ENCODE measurements around the gene YEATS2. TPM values are rescaled to one million over a fixed set of nuclear protein-coding genes. Genes with fewer than 3 reads are reported as not detected.

The YEATS2 gene
- total and polyA plus RNA-seq, 2 of the 4 experiments (the other 2 are of a cell fraction): 30.1 to 43.0 TPM

DNA sequence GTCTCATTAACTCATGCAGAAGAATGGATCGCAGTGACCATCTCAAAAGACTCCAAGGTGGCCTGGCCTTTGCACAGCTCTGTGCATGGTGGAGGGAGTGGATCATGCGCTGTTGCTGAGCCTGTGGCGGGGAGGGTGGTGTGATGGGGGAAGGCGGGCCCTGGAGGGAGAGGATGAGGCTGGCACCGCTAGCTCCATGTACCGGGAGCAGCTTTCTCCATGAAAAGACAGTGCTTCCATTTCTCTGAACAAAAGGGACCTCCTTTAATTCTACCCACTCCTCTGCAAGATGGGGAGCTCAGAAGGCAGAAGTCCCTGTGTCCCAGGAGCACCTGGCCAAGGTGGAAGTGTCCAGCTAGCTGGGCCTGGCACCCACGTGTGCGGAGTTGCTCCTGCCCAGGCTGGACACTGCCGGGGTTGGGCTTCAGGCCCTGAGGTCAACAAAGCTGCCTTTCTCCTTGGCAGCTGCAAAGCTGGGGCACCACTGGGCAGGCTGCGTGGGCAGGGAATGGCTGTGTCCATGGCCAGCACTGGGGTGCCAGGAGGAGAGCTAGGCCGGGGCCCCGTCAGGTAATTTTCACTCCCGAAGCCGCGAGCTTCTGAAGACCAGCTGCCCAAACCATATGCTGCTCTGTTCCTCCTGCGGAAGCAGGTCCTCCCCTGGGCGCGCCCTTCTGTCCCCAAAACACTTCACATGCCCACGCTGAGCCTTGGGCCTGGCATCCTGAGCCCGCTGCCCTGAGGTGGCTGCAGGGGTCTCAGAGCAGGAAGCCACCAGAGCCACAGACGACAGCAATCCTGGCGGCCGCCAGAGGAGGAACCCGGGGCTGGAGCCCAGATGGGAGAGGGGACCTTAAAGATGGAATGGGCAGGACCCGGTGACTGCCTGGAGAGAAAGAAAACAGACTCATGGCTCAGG is 121.4 kb downstream of the YEATS2 start:
- 85% methylated on average over 11 of the region's 25 CpGs; no CpG with 5 or more reads in 1 of the 2 experiments for WGBS, 2 experiments (ENCODE audit: extremely low coverage in 2 of 2, insufficient read length in 1 of 2)
- dilution Hi-C loops (cut with HindIII; ENCODE audit: low sequenced_read_pairs, unreplicated experiment): no loop called here
- no peak overlapping the region for H3K4me2 ChIP-seq (ENCODE audit: low read depth, low read length)
- H2AFZ ChIP-seq (replicated peaks; ENCODE audit: low read length, poor library complexity): no peak overlapping the region
- intact Hi-C loops (cut with micrococcal nuclease): no loop called here
- H2BK15ac ChIP-seq (ENCODE audit: low read depth, low read length): no peak overlapping the region
- no peak overlapping the region for H2BK20ac ChIP-seq (ENCODE audit: low read depth, low read length)
- H3K79me1 ChIP-seq (ENCODE audit: low read depth in 1 of 2, low read length in 2 of 2): peaks cover 0 to 8% of the 10 kb centered on the region in 2 experiments; a peak in 1 of 4 replicates
- H3K27ac ChIP-seq (ENCODE audit: insufficient read depth, low read length): no peak overlapping the region
- H4K8ac ChIP-seq (ENCODE audit: low read depth in 2 of 2, low read length in 2 of 2): no peak overlapping the region
- H2AK5ac ChIP-seq (ENCODE audit: low read depth, low read length): no peak overlapping the region
- H3K56ac ChIP-seq (ENCODE audit: extremely low read depth, insufficient read depth, low read length): no peak overlapping the region
- no peak overlapping the region for H3K23ac ChIP-seq (ENCODE audit: low read depth, low read length)
- H3K4ac ChIP-seq (ENCODE audit: low read depth, low read length): no peak overlapping the region
- H3K36me3 ChIP-seq (ENCODE audit: control insufficient read depth, insufficient read depth, low read length): peaks cover 8% of the 10 kb centered on the region; the same call in 1 of the 2 replicates
- H3K27me3 ChIP-seq (ENCODE audit: control insufficient read depth, insufficient read depth, low read length): no peaks in the 10 kb centered on the region
- in situ Hi-C loops (cut with MboI; ENCODE audit: low sequenced_read_pairs): no loop called here
- CTCF ChIA-PET: no interaction called here
- BruUV-seq (replicated peaks): no TSS peak
- H2AK9ac ChIP-seq (replicated peaks; ENCODE audit: low read depth, low read length, poor library complexity): no peak overlapping the region
- no peak overlapping the region for H3K18ac ChIP-seq (ENCODE audit: low read depth, low read length)
- peaks cover 5% of the 10 kb centered on the region; the same call in 1 of the 2 replicates for H3K9me1 ChIP-seq (ENCODE audit: insufficient read depth, low read length)
- no peak overlapping the region for H3K4me3 ChIP-seq (ENCODE audit: insufficient read depth, low read depth, low read length)
- no peaks in the 10 kb centered on the region for H3K9me3 ChIP-seq (ENCODE audit: control insufficient read depth, insufficient read depth, low read length)
- POLR2A ChIA-PET (ENCODE audit: unreplicated experiment): no interaction called here
- DNase-seq: no peak
- no peak overlapping the region for H3K9ac ChIP-seq (ENCODE audit: low read depth, low read length)
- H2BK5ac ChIP-seq (ENCODE audit: low read depth, low read length, poor library complexity, severe bottlenecking): no peak overlapping the region
- peaks cover 6% of the 10 kb centered on the region for H4K20me1 ChIP-seq (ENCODE audit: insufficient read depth, low read length)
- H4K91ac ChIP-seq (ENCODE audit: insufficient read depth, low read depth, low read length): no peak overlapping the region
- no peak overlapping the region for H4K5ac ChIP-seq (ENCODE audit: low read depth, low read length)
- peaks cover 2% of the 10 kb centered on the region for H3K4me1 ChIP-seq (ENCODE audit: control insufficient read depth, insufficient read depth, low read length)
- H3K14ac ChIP-seq (replicated peaks; ENCODE audit: low read depth, low read length): no peak overlapping the region
- ATAC-seq (ENCODE audit: low read depth): no peak
- no peak overlapping the region for H2BK120ac ChIP-seq (ENCODE audit: low read depth, low read length)
- TF ChIP-seq RFX5 (IDR thresholded peaks at IDR 0.05; ENCODE audit: low read depth, low read length) (no peak), MAZ (IDR thresholded peaks at IDR 0.05; ENCODE audit: borderline replicate concordance, low read depth, low read length) (no peak), RAD21 (IDR thresholded peaks at IDR 0.05; ENCODE audit: low read length) (no peak), SMC3 (IDR thresholded peaks at IDR 0.05; ENCODE audit: low read depth, low read length) (no peak), POLR2A (IDR thresholded peaks at IDR 0.05; ENCODE audit: low read depth, low read length) (no peak), MXI1 (IDR thresholded peaks at IDR 0.05; ENCODE audit: borderline replicate concordance, low read depth, low read length) (no peak), BHLHE40 (IDR thresholded peaks at IDR 0.05; ENCODE audit: low read depth, low read length) (no peak), RCOR1 (IDR thresholded peaks at IDR 0.05; ENCODE audit: insufficient replicate concordance, low read length) (no peak), NFE2L2 (IDR thresholded peaks at IDR 0.05; ENCODE audit: low read depth, low read length) (no peak), CHD1 (IDR thresholded peaks at IDR 0.05; ENCODE audit: low read depth, low read length) (no peak), CEBPB (IDR thresholded peaks at IDR 0.05; ENCODE audit: low read depth, low read length) (no peak), FOS (IDR thresholded peaks at IDR 0.05; ENCODE audit: low read depth, low read length) (no peak)
- TF ChIP-seq, protein P1, sequence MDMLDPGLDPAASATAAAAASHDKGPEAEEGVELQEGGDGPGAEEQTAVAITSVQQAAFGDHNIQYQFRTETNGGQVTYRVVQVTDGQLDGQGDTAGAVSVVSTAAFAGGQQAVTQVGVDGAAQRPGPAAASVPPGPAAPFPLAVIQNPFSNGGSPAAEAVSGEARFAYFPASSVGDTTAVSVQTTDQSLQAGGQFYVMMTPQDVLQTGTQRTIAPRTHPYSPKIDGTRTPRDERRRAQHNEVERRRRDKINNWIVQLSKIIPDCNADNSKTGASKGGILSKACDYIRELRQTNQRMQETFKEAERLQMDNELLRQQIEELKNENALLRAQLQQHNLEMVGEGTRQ (IDR thresholded peaks at IDR 0.05; ENCODE audit: low read depth, low read length): no peak
- TF ChIP-seq, protein P2, sequence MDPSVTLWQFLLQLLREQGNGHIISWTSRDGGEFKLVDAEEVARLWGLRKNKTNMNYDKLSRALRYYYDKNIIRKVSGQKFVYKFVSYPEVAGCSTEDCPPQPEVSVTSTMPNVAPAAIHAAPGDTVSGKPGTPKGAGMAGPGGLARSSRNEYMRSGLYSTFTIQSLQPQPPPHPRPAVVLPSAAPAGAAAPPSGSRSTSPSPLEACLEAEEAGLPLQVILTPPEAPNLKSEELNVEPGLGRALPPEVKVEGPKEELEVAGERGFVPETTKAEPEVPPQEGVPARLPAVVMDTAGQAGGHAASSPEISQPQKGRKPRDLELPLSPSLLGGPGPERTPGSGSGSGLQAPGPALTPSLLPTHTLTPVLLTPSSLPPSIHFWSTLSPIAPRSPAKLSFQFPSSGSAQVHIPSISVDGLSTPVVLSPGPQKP (IDR thresholded peaks at IDR 0.05; ENCODE audit: borderline replicate concordance, low read depth, low read length): no peak
- TF ChIP-seq, protein P3, sequence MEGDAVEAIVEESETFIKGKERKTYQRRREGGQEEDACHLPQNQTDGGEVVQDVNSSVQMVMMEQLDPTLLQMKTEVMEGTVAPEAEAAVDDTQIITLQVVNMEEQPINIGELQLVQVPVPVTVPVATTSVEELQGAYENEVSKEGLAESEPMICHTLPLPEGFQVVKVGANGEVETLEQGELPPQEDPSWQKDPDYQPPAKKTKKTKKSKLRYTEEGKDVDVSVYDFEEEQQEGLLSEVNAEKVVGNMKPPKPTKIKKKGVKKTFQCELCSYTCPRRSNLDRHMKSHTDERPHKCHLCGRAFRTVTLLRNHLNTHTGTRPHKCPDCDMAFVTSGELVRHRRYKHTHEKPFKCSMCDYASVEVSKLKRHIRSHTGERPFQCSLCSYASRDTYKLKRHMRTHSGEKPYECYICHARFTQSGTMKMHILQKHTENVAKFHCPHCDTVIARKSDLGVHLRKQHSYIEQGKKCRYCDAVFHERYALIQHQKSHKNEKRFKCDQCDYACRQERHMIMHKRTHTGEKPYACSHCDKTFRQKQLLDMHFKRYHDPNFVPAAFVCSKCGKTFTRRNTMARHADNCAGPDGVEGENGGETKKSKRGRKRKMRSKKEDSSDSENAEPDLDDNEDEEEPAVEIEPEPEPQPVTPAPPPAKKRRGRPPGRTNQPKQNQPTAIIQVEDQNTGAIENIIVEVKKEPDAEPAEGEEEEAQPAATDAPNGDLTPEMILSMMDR (conservative IDR thresholded peaks at IDR 0.05; ENCODE audit: low read depth, low read length): no peak

Data from IMR-90 (cell line).